Astrocyte (in vitro differentiated cells and primary cell): ENCODE results near the gene FLRT2.

Source experiments
- CTCF ChIP-seq: IDR thresholded peaks from 2 replicates; pipeline ENCODE4 v1.5.1; 2011; ENCODE audit warnings: low read depth, mild to moderate bottlenecking, inconsistent platforms, low read length, moderate library complexity; ENCODE audit not compliant: insufficient read depth
- EZH2 ChIP-seq: IDR thresholded peaks from 2 replicates; pipeline ENCODE4 v1.6.1; 2012; ENCODE audit warnings: mild to moderate bottlenecking, low read length, inconsistent platforms; ENCODE audit not compliant: insufficient read depth

GRCh38 chr14:85622106-85622505, 92.2 kb downstream of the FLRT2 start:
- TF ChIP-seq CTCF (no peak), EZH2 (no peak)
